IMR-90 (cell line): ENCODE results near the gene KLHL8.

Experiments used
- BHLHE40 ChIP-seq: fragments of 150-350 bp; IDR thresholded peaks from 2 replicates; pipeline ENCODE4 v1.6.1; 2016; ENCODE audit warnings: mild to moderate bottlenecking, low read depth, low read length
- CTCF ChIP-seq: conservative IDR thresholded peaks from 2 replicates; pipeline ENCODE4 v1.5.1; 2012; ENCODE audit warnings: mild to moderate bottlenecking, low read depth, low read length, improper control_type of control experiment
- MAFK ChIP-seq: IDR thresholded peaks from 2 replicates; pipeline ENCODE4 v1.6.1; 2012; ENCODE audit warnings: low read depth, low read length, improper control_type of control experiment
- POLR2A ChIP-seq: IDR thresholded peaks from 2 replicates; pipeline ENCODE4 v1.6.1; 2012; ENCODE audit warnings: mild to moderate bottlenecking, low read depth, low read length
- RAD21 ChIP-seq: IDR thresholded peaks from 2 replicates; pipeline ENCODE4 v1.6.1; 2012; ENCODE audit warnings: low read length, improper control_type of control experiment
- RCOR1 ChIP-seq: IDR thresholded peaks from 2 replicates; pipeline ENCODE4 v1.6.1; 2012; ENCODE audit warnings: mild to moderate bottlenecking, low read length, improper control_type of control experiment; ENCODE audit not compliant: insufficient replicate concordance
- RFX5 ChIP-seq: IDR thresholded peaks from 2 replicates; pipeline ENCODE4 v1.8.0; 2012; ENCODE audit warnings: low read depth, mild to moderate bottlenecking, low read length, moderate library complexity
- SMC3 ChIP-seq: fragments of 150-350 bp; IDR thresholded peaks from 2 replicates; pipeline ENCODE4 v1.6.1; 2016; ENCODE audit warnings: low read depth, mild to moderate bottlenecking, antibody characterized with exemption, low read length, moderate library complexity
- USF2 ChIP-seq: fragments of 150-350 bp; IDR thresholded peaks from 2 replicates; pipeline ENCODE4 v1.6.1; 2017; ENCODE audit warnings: mild to moderate bottlenecking, antibody characterized with exemption, low read length, low read depth

DNA sequence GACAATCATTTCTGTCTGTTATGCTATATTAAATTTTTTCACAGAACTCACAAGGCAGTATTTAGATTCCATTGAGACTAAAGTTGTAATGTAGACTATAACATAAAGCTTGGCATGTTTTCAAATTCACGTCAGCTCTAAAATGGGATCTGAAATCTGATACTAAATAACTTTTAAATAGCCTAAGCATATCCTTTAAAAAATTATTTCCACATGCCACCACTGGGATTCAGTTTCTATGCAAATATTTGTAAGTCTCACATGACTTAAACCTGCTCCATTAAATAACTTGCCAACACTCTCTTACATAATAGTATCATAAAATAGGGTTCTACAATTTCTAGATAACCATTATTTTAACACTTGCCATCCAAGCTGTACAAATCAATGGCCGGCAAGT is 32.4 kb downstream of the KLHL8 start:
- TF ChIP-seq POLR2A, result no peak
- no peak for TF ChIP-seq RCOR1
- no peak for TF ChIP-seq CTCF
- no peak for TF ChIP-seq MAFK
- TF ChIP-seq RAD21, result no peak
- TF ChIP-seq USF2, result no peak
- TF ChIP-seq BHLHE40, result no peak
- no peak for TF ChIP-seq SMC3
- no peak for TF ChIP-seq RFX5
